Gastroesophageal sphincter (tissue), 3 donors: ENCODE results near the gene RIPK3.

Source experiments
- POLR2A ChIP-seq, 2 donors: fragments of 450-650 bp; IDR thresholded peaks; one replicate each; pipeline ENCODE4 v1.6.1; 2017; ENCODE audit warnings: antibody characterized with exemption in 2 of 2, mild to moderate bottlenecking in 2 of 2, moderate library complexity in 1 of 2
- TF ChIP-seq, protein P1 (sequence below), 4 experiments: fragments of 200-600 bp in 2 of 4; fragments of 450-650 bp in 2 of 4; sonication (generic) in 1 of 4; IDR thresholded peaks; one replicate each; pipeline ENCODE4 v1.5.1; 2017 to 2019; ENCODE audit warnings: antibody characterized with exemption in 4 of 4, mild to moderate bottlenecking in 2 of 4, moderate library complexity in 2 of 4

GRCh38 chr14:24366413-24366720 is 26.6 kb upstream of the RIPK3 start:
- TF ChIP-seq, protein P1, sequence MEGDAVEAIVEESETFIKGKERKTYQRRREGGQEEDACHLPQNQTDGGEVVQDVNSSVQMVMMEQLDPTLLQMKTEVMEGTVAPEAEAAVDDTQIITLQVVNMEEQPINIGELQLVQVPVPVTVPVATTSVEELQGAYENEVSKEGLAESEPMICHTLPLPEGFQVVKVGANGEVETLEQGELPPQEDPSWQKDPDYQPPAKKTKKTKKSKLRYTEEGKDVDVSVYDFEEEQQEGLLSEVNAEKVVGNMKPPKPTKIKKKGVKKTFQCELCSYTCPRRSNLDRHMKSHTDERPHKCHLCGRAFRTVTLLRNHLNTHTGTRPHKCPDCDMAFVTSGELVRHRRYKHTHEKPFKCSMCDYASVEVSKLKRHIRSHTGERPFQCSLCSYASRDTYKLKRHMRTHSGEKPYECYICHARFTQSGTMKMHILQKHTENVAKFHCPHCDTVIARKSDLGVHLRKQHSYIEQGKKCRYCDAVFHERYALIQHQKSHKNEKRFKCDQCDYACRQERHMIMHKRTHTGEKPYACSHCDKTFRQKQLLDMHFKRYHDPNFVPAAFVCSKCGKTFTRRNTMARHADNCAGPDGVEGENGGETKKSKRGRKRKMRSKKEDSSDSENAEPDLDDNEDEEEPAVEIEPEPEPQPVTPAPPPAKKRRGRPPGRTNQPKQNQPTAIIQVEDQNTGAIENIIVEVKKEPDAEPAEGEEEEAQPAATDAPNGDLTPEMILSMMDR (IDR thresholded peaks at IDR 0.05), result no peak
- TF ChIP-seq POLR2A (IDR thresholded peaks at IDR 0.05), result no peak
